Transverse colon (tissue), 4 donors: ENCODE results near the gene TNS3.

Source experiments
- CTCF ChIP-seq, 5 experiments: fragments of 200-600 bp in 3 of 5; fragments of 450-650 bp in 2 of 5; sonication (generic) in 3 of 5; IDR thresholded peaks; 1 replicate in 2 of 5; 2 replicates in 3 of 5; pipeline ENCODE4 v1.5.1; 2016 to 2017; ENCODE audit warnings: antibody characterized with exemption in 5 of 5, inconsistent platforms in 3 of 5, mild to moderate bottlenecking in 2 of 5, moderate library complexity in 1 of 5
- POLR2AphosphoS5 ChIP-seq, 3 donors: sonication (generic); formaldehyde crosslinking; IDR thresholded peaks; one replicate each; pipeline ENCODE4 v1.6.1; 2016; ENCODE audit warnings: antibody characterized with exemption in 3 of 3

DNA sequence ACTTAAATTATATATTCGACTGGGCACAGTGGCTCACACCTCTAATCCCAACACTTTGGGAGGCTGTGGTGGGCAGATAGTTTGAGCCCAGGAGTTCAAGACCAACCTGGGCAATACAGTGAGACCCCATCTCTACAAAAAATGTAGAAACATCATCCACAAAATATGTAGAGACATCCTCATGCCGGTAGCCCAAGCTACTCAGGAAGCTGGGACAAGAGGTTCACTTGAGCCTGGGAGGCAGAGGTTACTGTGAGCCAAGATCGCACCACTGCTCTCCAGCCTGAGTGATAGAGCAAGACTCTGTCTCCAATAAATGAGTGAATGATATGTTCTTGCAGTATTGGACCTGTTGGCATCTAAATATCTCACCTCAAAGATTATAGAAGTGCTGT, 22.6 kb upstream of the TNS3 start:
- TF ChIP-seq CTCF (IDR thresholded peaks at IDR 0.05) (no peak), POLR2AphosphoS5 (IDR thresholded peaks at IDR 0.05) (no peak)
